ENCODE data around the gene TST.

DNA sequence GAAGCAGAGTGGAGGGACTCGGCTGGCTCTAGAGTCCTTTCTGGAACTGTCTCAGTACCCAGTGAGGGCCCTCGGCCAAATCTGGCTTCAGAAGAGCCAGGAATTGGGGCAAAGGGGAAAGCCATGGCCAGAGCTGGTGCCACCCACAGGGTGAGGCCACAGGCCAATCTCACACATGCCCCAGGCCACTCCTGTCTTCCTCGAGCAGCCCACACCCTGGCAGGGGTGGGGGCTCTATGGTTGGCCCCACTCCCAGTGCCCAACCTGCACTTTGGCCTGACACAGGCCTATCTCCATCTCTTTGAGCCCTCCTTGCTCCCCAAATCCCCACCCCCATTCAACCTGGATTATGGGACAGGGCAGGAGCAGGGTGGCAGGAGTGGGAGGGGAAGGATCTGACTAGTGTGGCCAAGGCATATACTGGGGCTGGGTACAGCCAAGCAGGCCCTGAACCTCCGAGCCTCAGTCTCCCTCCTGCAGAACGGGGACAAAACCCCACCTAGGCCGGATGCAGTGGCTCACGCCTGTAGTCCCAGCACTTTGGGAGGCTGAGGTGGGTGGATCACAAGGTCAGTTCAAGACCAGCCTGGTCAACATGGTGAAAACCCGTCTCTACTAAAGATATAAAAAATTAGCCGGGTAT lies 6.9 kb downstream of the TST start:
- TF ChIP-seq POLR2A (IDR thresholded peaks at IDR 0.05; ENCODE audit: low read length) (peak; percentile 34), GATA1 (IDR thresholded peaks at IDR 0.05; ENCODE audit: low read depth, low read length) (no peak)
